Liver (tissue), 9 donors: ENCODE results near the gene PREPL. TPM values are rescaled to one million over a fixed set of nuclear protein-coding genes. Genes with fewer than 3 reads are reported as not detected.

Experiments used
- DNase-seq: peaks from one replicate; pipeline ENCODE4 v3.0.0-alpha.2; 2017; ENCODE audit warnings: low spot score
- H3K27ac ChIP-seq, 2 donors: one replicate each; pipeline ENCODE4 v1.7.0; 2013; ENCODE audit warnings: inconsistent platforms in 2 of 2, low read length in 2 of 2, control low read depth in 1 of 2, low read depth in 1 of 2, mild to moderate bottlenecking in 1 of 2
- H3K27me3 ChIP-seq, 4 donors: one replicate each; pipeline versions ENCODE4 v1.6.1 to v1.7.0; 2013; ENCODE audit warnings: low read length in 3 of 4, inconsistent platforms in 1 of 4, mild to moderate bottlenecking in 1 of 4, moderate library complexity in 1 of 4; ENCODE audit not compliant: control insufficient read depth in 4 of 4, insufficient read depth in 4 of 4
- H3K36me3 ChIP-seq, 4 donors: one replicate each; pipeline versions ENCODE4 v1.6.1 to v1.7.0; 2013; ENCODE audit warnings: low read length in 3 of 4, mild to moderate bottlenecking in 3 of 4, low read depth in 1 of 4, moderate library complexity in 1 of 4; ENCODE audit not compliant: control insufficient read depth in 4 of 4, insufficient read depth in 3 of 4
- H3K4me1 ChIP-seq, 4 donors: one replicate each; pipeline versions ENCODE4 v1.6.1 to v1.7.0; 2013; ENCODE audit warnings: low read length in 3 of 4, mild to moderate bottlenecking in 3 of 4, moderate library complexity in 1 of 4; ENCODE audit not compliant: control insufficient read depth in 4 of 4, insufficient read depth in 4 of 4
- H3K4me3 ChIP-seq, 3 donors: one replicate each; pipeline versions ENCODE4 v1.6.1 to v1.7.0; 2013; ENCODE audit warnings: low read length in 3 of 3, control low read depth in 1 of 3, low read depth in 1 of 3, mild to moderate bottlenecking in 1 of 3
- H3K9ac ChIP-seq, 2 donors: one replicate each; pipeline ENCODE4 v1.7.0; 2013; ENCODE audit warnings: low read length in 2 of 2, mild to moderate bottlenecking in 2 of 2, moderate library complexity in 2 of 2, control low read depth in 1 of 2, low read depth in 1 of 2
- H3K9me3 ChIP-seq, 4 donors: one replicate each; pipeline versions ENCODE4 v1.6.1 to v1.7.0; 2013; ENCODE audit warnings: low read length in 3 of 4; ENCODE audit not compliant: control insufficient read depth in 4 of 4
- EGR1 ChIP-seq, 2 donors: IDR thresholded peaks; 2 replicates each; pipeline ENCODE4 v1.6.1; 2016 to 2018; ENCODE audit warnings: antibody characterized with exemption in 2 of 2, low read depth in 2 of 2
- FOXA1 ChIP-seq: IDR thresholded peaks from 2 replicates; pipeline ENCODE4 v1.6.1; 2016; ENCODE audit warnings: antibody characterized with exemption
- FOXA2 ChIP-seq: IDR thresholded peaks from 2 replicates; pipeline ENCODE4 v1.6.1; 2016; ENCODE audit warnings: antibody characterized with exemption
- GABPA ChIP-seq, 2 donors: IDR thresholded peaks in 1 of 2; conservative IDR thresholded peaks in 1 of 2; 2 replicates each; pipeline ENCODE4 v1.6.1; 2016; ENCODE audit warnings: antibody characterized with exemption in 2 of 2, mild to moderate bottlenecking in 1 of 2, moderate library complexity in 1 of 2
- HNF4A ChIP-seq, 2 donors: conservative IDR thresholded peaks; 2 replicates each; pipeline ENCODE4 v1.6.1; 2016; ENCODE audit warnings: antibody characterized with exemption in 2 of 2, mild to moderate bottlenecking in 2 of 2
- JUND ChIP-seq, 2 donors: IDR thresholded peaks; 2 replicates each; pipeline ENCODE4 v1.6.1; 2016; ENCODE audit warnings: antibody characterized with exemption in 2 of 2
- NR2F2 ChIP-seq: IDR thresholded peaks from 2 replicates; pipeline ENCODE4 v1.6.1; 2016; ENCODE audit warnings: antibody characterized with exemption
- RAD21 ChIP-seq, 2 donors: IDR thresholded peaks; 2 replicates each; pipeline ENCODE4 v1.6.1; 2016; ENCODE audit warnings: antibody characterized with exemption in 2 of 2, mild to moderate bottlenecking in 2 of 2
- RXRA ChIP-seq, 2 donors: IDR thresholded peaks; 2 replicates each; pipeline ENCODE4 v1.6.1; 2017 to 2018; ENCODE audit warnings: antibody characterized with exemption in 2 of 2, mild to moderate bottlenecking in 1 of 2
- TAF1 ChIP-seq: conservative IDR thresholded peaks from 2 replicates; pipeline ENCODE4 v1.6.1; 2016; ENCODE audit warnings: antibody characterized with exemption, mild to moderate bottlenecking
- YY1 ChIP-seq: IDR thresholded peaks from 2 replicates; pipeline ENCODE4 v1.6.1; 2016; ENCODE audit warnings: antibody characterized with exemption, mild to moderate bottlenecking
- WGBS: extraction: QIAGEN DNeasy Blood & Tissue Kit; methylation state at CpG from one replicate; pipeline ENCODE4 v1.1.7; 2013; 5-methylcytosine and 5-hydroxymethylcytosine counted together
- polyA plus RNA-seq, 2 donors: library from polyadenylated mRNA; stranded (reverse) in 1 of 2; unstranded in 1 of 2; fragments of 200-250 nt in 1 of 2; fragments of >200 nt in 1 of 2; fragmentation: Nextera tagmentation in 1 of 2; extraction: Ambion mirVana in 1 of 2; gene quantifications; one replicate each; pipeline versions ENCODE4 v1.2.1 to v1.2.3, GENCODE V29; 2013 to 2015
- total RNA-seq, 2 donors: library from RNA; depleted of rRNA; stranded (reverse); fragments of >200 nt; gene quantifications; one replicate each; pipeline ENCODE4 v1.2.3, GENCODE V29; 2014
- TF ChIP-seq, protein P1 (sequence below): fragments of 150-350 bp; IDR thresholded peaks from 2 replicates; pipeline ENCODE4 v1.5.1; 2017; ENCODE audit warnings: improper control_type of control experiment, low read depth, low read length; ENCODE audit not compliant: missing input control
- TF ChIP-seq, protein P2 (sequence below): IDR thresholded peaks from 2 replicates; pipeline ENCODE4 v1.6.1; 2016; ENCODE audit warnings: antibody characterized with exemption
- TF ChIP-seq, protein P3 (sequence below): IDR thresholded peaks from 2 replicates; pipeline ENCODE4 v1.6.1; 2016; ENCODE audit warnings: antibody characterized with exemption
- donor health status: healthy.
- donor health status: healthy.
- donor health status: healthy.
- donor health status: healthy.
- donor health status: healthy.

Gene PREPL
- total and polyA plus RNA-seq, 4 donors: 7.9 to 18.8 (median 11.7) TPM

DNA sequence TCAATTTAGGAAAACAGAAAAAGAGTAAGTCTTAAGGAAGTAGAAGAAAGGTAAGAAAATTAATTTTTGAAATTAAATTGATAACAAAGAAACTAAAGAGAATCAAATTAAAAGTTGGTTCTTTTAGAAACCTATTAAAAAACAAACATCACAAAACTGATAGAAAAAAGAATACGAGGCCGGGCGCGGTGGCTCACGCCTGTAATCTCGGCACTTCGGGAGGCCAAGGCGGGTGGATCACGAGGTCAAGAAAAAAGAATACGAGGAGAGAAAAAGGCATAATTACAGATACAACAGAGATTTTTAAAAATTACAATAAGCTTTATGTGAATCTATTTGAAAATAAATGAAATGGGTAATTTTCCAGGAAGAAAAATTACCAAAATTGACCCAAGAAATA, 11.8 kb downstream of the PREPL start:
- WGBS: 97% methylated on average over 10 of the region's 10 CpGs

DNA sequence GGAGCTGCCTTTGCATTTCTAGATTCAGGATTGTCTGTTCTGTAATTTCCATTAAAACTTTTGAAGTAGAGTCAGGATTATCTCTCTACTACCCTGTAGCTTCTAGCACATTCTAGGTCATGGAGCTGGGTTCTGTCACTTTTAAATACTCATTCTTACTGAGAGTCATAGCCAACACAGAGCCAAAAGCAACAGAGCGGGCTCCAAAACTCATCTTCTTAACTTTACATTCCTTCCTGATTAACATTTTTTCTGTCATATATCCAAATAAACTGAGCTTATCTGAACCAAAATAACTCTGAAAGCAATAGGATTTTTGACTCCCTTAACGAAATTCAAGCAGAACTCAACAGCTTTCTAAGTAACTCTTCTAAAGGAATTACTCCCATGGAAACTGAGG, 12.9 kb downstream of the PREPL start:
- Histone ChIP-seq H3K4me3 (no peak overlapping the region), H3K27ac (no peak overlapping the region), H3K27me3 (no peaks in the 10 kb centered on the region), H3K36me3 (peaks cover 2 to 8% (median 6%) of the 10 kb centered on the region in 4 donors), H3K9me3 (no peaks in the 10 kb centered on the region), H3K4me1 (peaks cover 0 to 3% (median 0%) of the 10 kb centered on the region in 4 donors), H3K9ac (no peak overlapping the region)
- TF ChIP-seq YY1 (no peak), FOXA2 (no peak), RAD21 (IDR thresholded peaks at IDR 0.05) (no peak), GABPA (IDR thresholded peaks at IDR 0.05 in 1 of 2, conservative IDR thresholded peaks at IDR 0.05 in 1 of 2) (no peak)
- no peak for DNase-seq
- WGBS: 84% methylated on average over 2 of the region's 2 CpGs

More for the DNA sequence above, 11.8 kb downstream of the PREPL start:
- no peak for DNase-seq
- Histone ChIP-seq H3K9ac (no peak overlapping the region), H3K27ac (no peak overlapping the region), H3K27me3 (no peaks in the 10 kb centered on the region), H3K4me3 (no peak overlapping the region), H3K9me3 (no peaks in the 10 kb centered on the region), H3K36me3 (peaks cover 0 to 8% (median 1%) of the 10 kb centered on the region in 4 donors), H3K4me1 (peaks cover 0 to 3% (median 0%) of the 10 kb centered on the region in 4 donors)
- TF ChIP-seq, protein P1, sequence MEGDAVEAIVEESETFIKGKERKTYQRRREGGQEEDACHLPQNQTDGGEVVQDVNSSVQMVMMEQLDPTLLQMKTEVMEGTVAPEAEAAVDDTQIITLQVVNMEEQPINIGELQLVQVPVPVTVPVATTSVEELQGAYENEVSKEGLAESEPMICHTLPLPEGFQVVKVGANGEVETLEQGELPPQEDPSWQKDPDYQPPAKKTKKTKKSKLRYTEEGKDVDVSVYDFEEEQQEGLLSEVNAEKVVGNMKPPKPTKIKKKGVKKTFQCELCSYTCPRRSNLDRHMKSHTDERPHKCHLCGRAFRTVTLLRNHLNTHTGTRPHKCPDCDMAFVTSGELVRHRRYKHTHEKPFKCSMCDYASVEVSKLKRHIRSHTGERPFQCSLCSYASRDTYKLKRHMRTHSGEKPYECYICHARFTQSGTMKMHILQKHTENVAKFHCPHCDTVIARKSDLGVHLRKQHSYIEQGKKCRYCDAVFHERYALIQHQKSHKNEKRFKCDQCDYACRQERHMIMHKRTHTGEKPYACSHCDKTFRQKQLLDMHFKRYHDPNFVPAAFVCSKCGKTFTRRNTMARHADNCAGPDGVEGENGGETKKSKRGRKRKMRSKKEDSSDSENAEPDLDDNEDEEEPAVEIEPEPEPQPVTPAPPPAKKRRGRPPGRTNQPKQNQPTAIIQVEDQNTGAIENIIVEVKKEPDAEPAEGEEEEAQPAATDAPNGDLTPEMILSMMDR: no peak
- TF ChIP-seq FOXA1: no peak
- TF ChIP-seq YY1: no peak
- no peak for TF ChIP-seq FOXA2
- TF ChIP-seq TAF1: no peak
- no peak for TF ChIP-seq JUND (IDR thresholded peaks at IDR 0.05)
- TF ChIP-seq EGR1 (IDR thresholded peaks at IDR 0.05; ENCODE audit: low read depth in 2 of 2): no peak
- no peak for TF ChIP-seq RXRA (IDR thresholded peaks at IDR 0.05)
- no peak for TF ChIP-seq NR2F2
- TF ChIP-seq, protein P2, sequence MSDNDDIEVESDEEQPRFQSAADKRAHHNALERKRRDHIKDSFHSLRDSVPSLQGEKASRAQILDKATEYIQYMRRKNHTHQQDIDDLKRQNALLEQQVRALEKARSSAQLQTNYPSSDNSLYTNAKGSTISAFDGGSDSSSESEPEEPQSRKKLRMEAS: no peak
- TF ChIP-seq, protein P3, sequence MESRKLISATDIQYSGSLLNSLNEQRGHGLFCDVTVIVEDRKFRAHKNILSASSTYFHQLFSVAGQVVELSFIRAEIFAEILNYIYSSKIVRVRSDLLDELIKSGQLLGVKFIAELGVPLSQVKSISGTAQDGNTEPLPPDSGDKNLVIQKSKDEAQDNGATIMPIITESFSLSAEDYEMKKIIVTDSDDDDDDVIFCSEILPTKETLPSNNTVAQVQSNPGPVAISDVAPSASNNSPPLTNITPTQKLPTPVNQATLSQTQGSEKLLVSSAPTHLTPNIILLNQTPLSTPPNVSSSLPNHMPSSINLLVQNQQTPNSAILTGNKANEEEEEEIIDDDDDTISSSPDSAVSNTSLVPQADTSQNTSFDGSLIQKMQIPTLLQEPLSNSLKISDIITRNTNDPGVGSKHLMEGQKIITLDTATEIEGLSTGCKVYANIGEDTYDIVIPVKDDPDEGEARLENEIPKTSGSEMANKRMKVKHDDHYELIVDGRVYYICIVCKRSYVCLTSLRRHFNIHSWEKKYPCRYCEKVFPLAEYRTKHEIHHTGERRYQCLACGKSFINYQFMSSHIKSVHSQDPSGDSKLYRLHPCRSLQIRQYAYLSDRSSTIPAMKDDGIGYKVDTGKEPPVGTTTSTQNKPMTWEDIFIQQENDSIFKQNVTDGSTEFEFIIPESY: no peak
- no peak for TF ChIP-seq HNF4A (conservative IDR thresholded peaks at IDR 0.05)

DNA sequence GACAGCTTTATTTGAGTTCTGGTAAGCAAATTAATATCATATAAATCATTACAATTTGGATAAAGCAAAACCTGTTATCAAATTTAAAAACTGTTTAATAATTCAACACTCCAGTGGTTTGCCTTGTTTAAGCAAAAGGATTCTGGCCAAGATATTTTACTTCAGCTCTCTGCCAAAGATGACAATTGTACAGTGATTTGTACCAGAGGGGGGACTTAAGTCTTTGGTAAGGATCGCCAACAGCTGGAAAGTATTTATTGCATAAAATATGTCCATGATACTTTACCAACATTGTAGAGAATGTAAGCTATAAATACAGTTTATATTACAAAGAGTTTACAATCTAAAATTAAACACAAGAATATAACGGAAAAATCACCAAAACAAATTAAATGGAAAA, 13.8 kb downstream of the PREPL start:
- Histone ChIP-seq H3K9ac (no peak overlapping the region), H3K36me3 (peaks cover 2 to 10% (median 6%) of the 10 kb centered on the region in 4 donors), H3K27ac (no peak overlapping the region), H3K9me3 (no peaks in the 10 kb centered on the region), H3K4me1 (peaks cover 0 to 3% (median 0%) of the 10 kb centered on the region in 4 donors), H3K27me3 (no peaks in the 10 kb centered on the region), H3K4me3 (no peak overlapping the region)
- TF ChIP-seq RAD21 (IDR thresholded peaks at IDR 0.05): no peak
- DNase-seq: no peak
- WGBS: 88% methylated on average over 2 of the region's 2 CpGs
